HCT116 (cell line): Measurements from ENCODE around the gene KCNAB2. TPM values are rescaled to one million over a fixed set of nuclear protein-coding genes. Genes with fewer than 3 reads are reported as not detected.

Experiments
- ATAC-seq: fragments of 200-7000 bp; cut with Tn5 transposase; 2 replicates; pipeline ENCODE4 v1.9.1; 2020; ENCODE audit warnings: mild to moderate bottlenecking, moderate library complexity
- BruUV-seq: library from RNA; stranded (reverse); fragments of 400-500 nt; replicated peaks from 2 replicates; lab custom pipeline; 2021; lab: Mats Ljungman, UMichigan
- CTCF ChIA-PET: fragments of 300-600 bp; sonication (Branson Sonifier 250); formaldehyde crosslinking; loops from one replicate; lab custom pipeline; 2021; ENCODE audit warnings: antibody characterized with exemption; lab: Charles Lee
- POLR2A ChIA-PET: fragments of 300-600, 350-600 bp; sonication (Branson Sonifier 250); formaldehyde crosslinking; loops from one replicate; lab custom pipeline; 2021; ENCODE audit warnings: antibody characterized with exemption; lab: Charles Lee
- RAD21 ChIA-PET, 2 experiments: fragments of 300-600 bp; sonication (Branson Sonifier 250); formaldehyde crosslinking; loops; one replicate each; lab custom pipeline; 2023; ENCODE audit warnings: low total read pairs in 2 of 2; ENCODE audit not compliant: uncharacterized antibody in 2 of 2, unreplicated experiment in 2 of 2, low non-redundant PET in 1 of 2; lab: Charles Lee
- DNase-seq: peaks from one replicate; pipeline ENCODE4 v3.0.0-alpha.2; 2010; ENCODE audit warnings: low read depth, low spot score
- H2AFZ ChIP-seq: fragments of 200-600 bp; shearing (Covaris generic), sonication (generic); 2 replicates; pipeline ENCODE4 v1.6.1; 2017; ENCODE audit warnings: low read depth, mixed run types, mixed read lengths, antibody characterized with exemption, low read length; ENCODE audit not compliant: poor library complexity, severe bottlenecking
- H3K27ac ChIP-seq: 2 replicates; pipeline ENCODE4 v1.5.1; 2012; ENCODE audit warnings: low read depth, low read length
- H3K27me3 ChIP-seq: fragments of 200-600 bp; sonication (generic); 2 replicates; pipeline ENCODE4 v1.6.1; 2016; ENCODE audit warnings: mixed run types, low read length, mixed read lengths; ENCODE audit not compliant: insufficient read depth
- H3K36me3 ChIP-seq, 2 experiments: fragments of 200-500 bp in 1 of 2; fragments of 200-600 bp in 1 of 2; sonication (Bioruptor generic) in 1 of 2; sonication (generic) in 1 of 2; 2 replicates each; pipeline versions ENCODE4 v1.5.1 to v1.6.1; 2014 to 2016; ENCODE audit warnings: low read length in 2 of 2, inconsistent platforms in 1 of 2, mixed read lengths in 1 of 2, mixed run types in 1 of 2; ENCODE audit not compliant: insufficient read depth in 2 of 2, control insufficient read depth in 1 of 2
- H3K4me1 ChIP-seq, 2 experiments: fragments of 200-600 bp in 1 of 2; sonication (generic) in 1 of 2; 2 replicates each; pipeline versions ENCODE4 v1.5.1 to v1.6.1; 2012 to 2017; ENCODE audit warnings: low read length in 2 of 2, inconsistent platforms in 1 of 2, mild to moderate bottlenecking in 1 of 2, mixed read lengths in 1 of 2, mixed run types in 1 of 2, moderate library complexity in 1 of 2; ENCODE audit not compliant: insufficient read depth in 2 of 2, control insufficient read depth in 1 of 2
- H3K4me2 ChIP-seq: fragments of 200-600 bp; sonication (generic); 2 replicates; pipeline ENCODE4 v1.6.1; 2017; ENCODE audit warnings: mixed run types, low read length, mixed read lengths
- H3K4me3 ChIP-seq, 2 experiments: fragments of 200-600 bp in 1 of 2; sonication (generic) in 1 of 2; replicated peaks in 1 of 2; 2 replicates each; pipeline ENCODE4 v1.5.1; 2011 to 2016; ENCODE audit warnings: low read length in 2 of 2, control low read depth in 1 of 2, low read depth in 1 of 2, mild to moderate bottlenecking in 1 of 2, mixed read lengths in 1 of 2, mixed run types in 1 of 2
- H3K79me2 ChIP-seq: fragments of 200-600 bp; sonication (generic); 2 replicates; pipeline ENCODE4 v1.6.1; 2017; ENCODE audit warnings: mild to moderate bottlenecking, mixed run types, low read length, moderate library complexity, mixed read lengths; ENCODE audit not compliant: insufficient read depth
- H3K9ac ChIP-seq: fragments of 200-600 bp; sonication (generic); 2 replicates; pipeline ENCODE4 v1.6.1; 2016; ENCODE audit warnings: low read length, mixed read lengths
- H3K9me2 ChIP-seq: fragments of 200-600 bp; sonication (generic), shearing (Covaris generic); 2 replicates; pipeline ENCODE4 v1.6.1; 2017; ENCODE audit warnings: mixed run types, mild to moderate bottlenecking, moderate library complexity; ENCODE audit not compliant: insufficient read depth
- H3K9me3 ChIP-seq, 2 experiments: fragments of 200-500 bp in 1 of 2; fragments of 200-600 bp in 1 of 2; sonication (Bioruptor generic) in 1 of 2; sonication (generic) in 1 of 2; 2 replicates each; pipeline ENCODE4 v1.6.1; 2014 to 2017; ENCODE audit warnings: low read length in 2 of 2, mixed read lengths in 2 of 2, inconsistent platforms in 1 of 2, low read depth in 1 of 2, mild to moderate bottlenecking in 1 of 2, mixed run types in 1 of 2, moderate library complexity in 1 of 2; ENCODE audit not compliant: control insufficient read depth in 1 of 2, insufficient read depth in 1 of 2
- H4K20me1 ChIP-seq: fragments of 200-600 bp; sonication (generic), shearing (Covaris generic); 2 replicates; pipeline ENCODE4 v1.6.1; 2017; ENCODE audit warnings: mixed run types, mild to moderate bottlenecking, moderate library complexity; ENCODE audit not compliant: insufficient read depth
- ATF3 ChIP-seq: IDR thresholded peaks from 2 replicates; pipeline ENCODE4 v1.6.1; 2012
- CEBPB ChIP-seq: IDR thresholded peaks from 2 replicates; pipeline ENCODE4 v1.6.1; 2012; ENCODE audit warnings: low read depth
- EGR1 ChIP-seq: IDR thresholded peaks from 2 replicates; pipeline ENCODE4 v1.6.1; 2012; ENCODE audit warnings: low read depth
- POLR2AphosphoS5 ChIP-seq: IDR thresholded peaks from 2 replicates; pipeline ENCODE4 v1.6.1; 2011; ENCODE audit warnings: mild to moderate bottlenecking, low read depth, low read length, moderate library complexity
- SP1 ChIP-seq: IDR thresholded peaks from 2 replicates; pipeline ENCODE4 v1.6.1; 2012; ENCODE audit warnings: low read depth
- SRF ChIP-seq: IDR thresholded peaks from 2 replicates; pipeline ENCODE4 v1.6.1; 2012; ENCODE audit warnings: low read depth
- ZNF274 ChIP-seq: fragments of 200-500 bp; sonication (Bioruptor generic); IDR thresholded peaks from 2 replicates; pipeline ENCODE4 v1.6.1; 2014; ENCODE audit warnings: mild to moderate bottlenecking, low read depth, low read length, inconsistent platforms
- intact Hi-C: fragments of 100-400 bp; cut with micrococcal nuclease; formaldehyde crosslinking; loops from 2 replicates; pipeline ENCODE4 v1.10.0; 2022
- total RNA-seq: library from RNA; stranded (reverse); gene quantifications from one replicate; pipeline ENCODE4 v1.2.1, GENCODE V29; 2021; ENCODE audit not compliant: unreplicated experiment
- TF ChIP-seq, protein P1 (sequence below), 3 experiments: fragments of 200-600 bp in 1 of 3; sonication (generic) in 1 of 3; IDR thresholded peaks in 2 of 3; conservative IDR thresholded peaks in 1 of 3; 2 replicates each; pipeline ENCODE4 v1.5.1; 2012 to 2017; ENCODE audit warnings: low read depth in 2 of 3, low read length in 2 of 3, antibody characterized with exemption in 1 of 3, borderline replicate concordance in 1 of 3, control low read depth in 1 of 3, mild to moderate bottlenecking in 1 of 3, mixed read lengths in 1 of 3, mixed run types in 1 of 3, moderate library complexity in 1 of 3; ENCODE audit not compliant: insufficient read depth in 1 of 3

Gene KCNAB2
- total RNA-seq, 1 experiment from 2014 or later: 18.1 TPM

DNA sequence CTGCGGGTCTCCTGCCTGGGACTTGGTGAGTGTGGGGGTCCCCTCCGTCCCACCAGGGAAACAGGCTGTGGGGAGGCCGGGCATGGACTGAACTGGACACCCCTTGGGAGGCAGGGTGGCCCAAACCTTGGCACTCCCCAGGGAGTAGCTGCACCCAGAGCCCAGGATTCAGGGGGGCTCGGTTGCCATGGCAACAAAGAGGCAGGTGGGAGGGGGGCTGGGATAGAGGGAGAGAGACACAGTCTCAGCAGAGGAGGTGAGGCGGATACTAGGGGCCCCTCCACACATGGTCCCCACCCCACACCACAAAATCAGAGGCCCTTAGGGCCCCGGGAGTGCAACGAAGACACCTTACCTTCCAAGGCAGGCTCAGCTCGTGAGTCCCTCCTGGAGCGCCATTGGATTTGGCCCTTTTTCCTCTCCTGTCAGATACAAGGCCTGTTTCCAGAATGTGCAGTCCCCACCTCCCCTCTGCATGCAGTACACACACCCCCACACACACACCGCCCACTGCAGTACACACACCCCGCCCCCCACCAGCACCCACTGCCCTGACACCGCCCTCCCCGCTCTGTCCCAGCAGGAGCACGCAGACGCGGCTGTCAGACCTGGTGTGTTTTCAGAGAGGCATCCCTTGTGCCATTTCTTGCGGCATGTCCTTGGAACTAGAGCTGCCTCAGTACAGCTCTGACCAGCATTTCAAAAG, 27.2 kb downstream of the KCNAB2 start:
- Histone ChIP-seq H3K9me3 (no peaks in the 10 kb centered on the region), H3K9ac (no peak overlapping the region), H3K79me2 (no peaks in the 10 kb centered on the region), H3K4me1 (peaks cover 11 to 18% of the 10 kb centered on the region in 2 experiments), H3K9me2 (no peaks in the 10 kb centered on the region), H3K36me3 (no peaks in the 10 kb centered on the region), H2AFZ (no peak overlapping the region), H3K4me3 (no peak overlapping the region), H3K27ac (no peak overlapping the region), H3K4me2 (no peak overlapping the region), H3K27me3 (no peaks in the 10 kb centered on the region), H4K20me1 (no peaks in the 10 kb centered on the region)
- BruUV-seq: no TSS peak
- RAD21 ChIA-PET: no interaction called here
- ATAC-seq (no peak), DNase-seq (no peak)
- intact Hi-C loops: no loop called here
- POLR2A ChIA-PET: no interaction called here
- TF ChIP-seq SP1 (no peak), POLR2AphosphoS5 (no peak), CEBPB (no peak), ZNF274 (no peak), SRF (no peak), ATF3 (no peak), EGR1 (no peak)
- TF ChIP-seq, protein P1, sequence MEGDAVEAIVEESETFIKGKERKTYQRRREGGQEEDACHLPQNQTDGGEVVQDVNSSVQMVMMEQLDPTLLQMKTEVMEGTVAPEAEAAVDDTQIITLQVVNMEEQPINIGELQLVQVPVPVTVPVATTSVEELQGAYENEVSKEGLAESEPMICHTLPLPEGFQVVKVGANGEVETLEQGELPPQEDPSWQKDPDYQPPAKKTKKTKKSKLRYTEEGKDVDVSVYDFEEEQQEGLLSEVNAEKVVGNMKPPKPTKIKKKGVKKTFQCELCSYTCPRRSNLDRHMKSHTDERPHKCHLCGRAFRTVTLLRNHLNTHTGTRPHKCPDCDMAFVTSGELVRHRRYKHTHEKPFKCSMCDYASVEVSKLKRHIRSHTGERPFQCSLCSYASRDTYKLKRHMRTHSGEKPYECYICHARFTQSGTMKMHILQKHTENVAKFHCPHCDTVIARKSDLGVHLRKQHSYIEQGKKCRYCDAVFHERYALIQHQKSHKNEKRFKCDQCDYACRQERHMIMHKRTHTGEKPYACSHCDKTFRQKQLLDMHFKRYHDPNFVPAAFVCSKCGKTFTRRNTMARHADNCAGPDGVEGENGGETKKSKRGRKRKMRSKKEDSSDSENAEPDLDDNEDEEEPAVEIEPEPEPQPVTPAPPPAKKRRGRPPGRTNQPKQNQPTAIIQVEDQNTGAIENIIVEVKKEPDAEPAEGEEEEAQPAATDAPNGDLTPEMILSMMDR (IDR thresholded peaks at IDR 0.05 in 2 of 3, conservative IDR thresholded peaks at IDR 0.05 in 1 of 3; ENCODE audit: borderline replicate concordance in 1 of 3, insufficient read depth in 1 of 3, low read depth in 2 of 3, low read length in 2 of 3): no peak
- CTCF ChIA-PET: no interaction called here
